Stimulated activated CD8-positive, alpha-beta memory T cell treated with anti-CD3 and anti-CD28 coated beads, Interleukin-12 subunit alpha, Interleukin-12 subunit beta, amount 100 ng/mL, for 4 hours (primary cell): ENCODE results near the gene SLC25A26.
A peak's percentile ranks its signal among the peaks of the same experiment; 100 is the strongest.
"Not testable (repeated sequence)": the region's sequence is repeated elsewhere in the genome, so short reads cannot be mapped to it uniquely, and the experiment has no call there.

Experiments used
- DNase-seq: peaks from one replicate; pipeline ENCODE4 v3.0.0-alpha.2; 2020; ENCODE audit warnings: low read depth

Gene SLC25A26

GRCh38 chr3:66269411-66269810 lies 48.6 kb downstream of the SLC25A26 start:
- DNase-seq = no peak

GRCh38 chr3:66270288-66270687 lies 49.5 kb downstream of the SLC25A26 start:
- DNase-seq = no peak

DNA sequence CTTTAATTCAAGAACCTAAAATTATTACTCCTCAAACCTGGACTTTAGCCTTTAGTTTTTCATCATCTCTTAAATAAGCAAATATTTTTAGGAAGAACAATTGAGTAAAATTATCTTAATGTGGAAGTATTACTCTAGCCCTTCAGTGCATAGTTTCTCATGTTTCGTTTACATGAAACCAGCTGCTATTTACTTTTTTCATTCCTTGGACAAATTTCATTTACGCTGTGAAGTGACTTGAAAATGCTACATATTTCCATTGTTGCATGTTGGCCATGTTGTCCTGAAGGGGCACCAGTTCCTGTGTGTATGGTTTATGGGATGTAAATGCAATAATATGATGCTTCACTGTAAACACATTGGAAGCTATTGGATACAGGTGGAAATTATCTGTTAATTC lies 49.9 kb downstream of the SLC25A26 start:
- no peak for DNase-seq

GRCh38 chr3:66271231-66271630 lies 50.4 kb downstream of the SLC25A26 start:
- DNase-seq = no peak

- no peak for DNase-seq
Observed at GRCh38 chr3:66272016-66272415, 51.2 kb downstream of the SLC25A26 start.

GRCh38 chr3:66274837-66275236 lies 54.0 kb downstream of the SLC25A26 start:
- not testable (repeated sequence) for DNase-seq

GRCh38 chr3:66276705-66277274 lies 56.0 kb downstream of the SLC25A26 start:
- no peak for DNase-seq

DNA sequence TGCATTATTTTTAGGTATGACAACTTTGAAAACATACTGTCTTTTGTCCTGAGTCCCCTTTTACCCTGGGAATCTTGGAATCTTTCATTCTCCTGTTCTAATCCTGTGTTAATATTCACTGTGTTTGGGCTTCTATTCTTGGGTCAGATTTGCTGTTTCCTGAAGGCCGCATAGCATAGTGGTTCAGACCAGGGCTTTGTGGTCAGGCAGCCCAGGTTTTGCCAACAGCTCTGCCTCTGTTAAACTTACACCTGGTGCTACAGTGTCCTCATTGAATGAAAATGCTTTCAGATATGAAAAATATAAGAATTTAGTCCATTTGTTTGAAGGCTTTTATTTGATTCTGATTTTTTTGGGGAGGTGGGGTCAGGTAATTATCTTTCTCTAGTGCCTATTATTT lies 58.4 kb downstream of the SLC25A26 start:
- DNase-seq = no peak

DNA sequence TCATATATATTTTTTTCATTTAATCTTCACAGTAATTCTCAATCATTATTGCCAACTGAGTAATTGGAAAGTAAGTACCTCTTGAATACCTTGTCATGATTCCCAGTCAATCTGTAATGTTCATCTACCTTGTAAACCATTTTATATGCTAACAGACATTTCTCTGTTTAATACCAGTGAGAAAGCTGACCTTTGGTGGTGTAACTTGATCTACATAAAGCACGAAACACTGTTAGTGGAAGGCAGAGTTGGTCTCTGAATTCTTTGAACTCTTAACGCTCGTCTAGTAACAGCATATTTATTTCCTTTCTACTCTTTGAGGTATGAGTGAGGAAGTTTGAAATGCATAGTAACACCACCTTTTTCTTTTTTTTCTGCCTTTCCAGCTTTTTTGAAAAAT lies 59.5 kb downstream of the SLC25A26 start:
- DNase-seq = no peak

DNA sequence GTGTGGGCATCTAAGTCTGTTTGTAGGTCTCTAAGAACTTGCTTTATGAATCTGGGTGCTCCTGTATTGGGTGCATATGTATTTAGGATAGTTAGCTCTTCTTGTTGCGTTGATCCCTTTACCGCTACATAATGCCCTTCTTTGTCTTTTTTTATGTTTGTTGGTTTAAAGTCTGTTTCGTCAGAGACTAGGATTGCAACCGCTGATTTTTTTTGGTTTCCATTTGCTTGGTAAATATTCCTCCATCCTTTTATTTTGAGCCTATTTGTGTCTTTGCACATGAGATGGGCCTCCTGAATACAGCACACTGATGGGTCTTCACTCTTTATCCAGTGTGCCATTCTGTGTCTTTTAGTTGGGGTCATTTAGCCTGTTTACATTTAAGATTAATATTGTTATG lies 71.1 kb downstream of the SLC25A26 start:
- not testable (repeated sequence) for DNase-seq

DNA sequence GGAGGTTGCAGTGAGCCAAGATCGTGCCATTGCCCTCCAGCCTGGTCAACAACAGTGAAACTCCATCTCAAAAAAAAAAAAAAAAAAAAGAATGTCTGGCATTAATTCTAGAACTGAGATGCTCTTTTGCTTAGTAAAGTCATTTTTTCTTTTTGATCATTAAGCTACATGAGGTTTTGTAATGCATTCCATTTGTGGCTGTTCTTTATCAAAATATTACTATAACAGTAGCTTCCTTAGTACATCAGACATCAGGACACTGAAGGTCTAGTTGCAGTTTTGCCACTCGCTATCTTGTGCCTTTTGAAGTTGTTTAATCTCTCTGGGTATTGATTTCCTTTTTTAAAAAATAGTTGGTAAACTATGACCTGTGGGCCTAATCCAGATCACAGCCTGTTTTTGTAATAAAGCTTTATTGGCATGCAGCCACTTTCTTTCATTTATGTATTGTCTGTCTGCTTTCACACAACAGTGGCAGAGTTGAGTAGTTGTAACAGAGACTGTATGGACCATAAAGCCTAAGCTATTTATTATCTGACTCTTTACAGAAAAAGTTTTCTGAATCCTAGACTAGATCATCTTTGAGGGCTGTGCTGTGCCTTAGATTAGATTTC lies 76.6 kb downstream of the SLC25A26 start:
- DNase-seq = no peak

DNA sequence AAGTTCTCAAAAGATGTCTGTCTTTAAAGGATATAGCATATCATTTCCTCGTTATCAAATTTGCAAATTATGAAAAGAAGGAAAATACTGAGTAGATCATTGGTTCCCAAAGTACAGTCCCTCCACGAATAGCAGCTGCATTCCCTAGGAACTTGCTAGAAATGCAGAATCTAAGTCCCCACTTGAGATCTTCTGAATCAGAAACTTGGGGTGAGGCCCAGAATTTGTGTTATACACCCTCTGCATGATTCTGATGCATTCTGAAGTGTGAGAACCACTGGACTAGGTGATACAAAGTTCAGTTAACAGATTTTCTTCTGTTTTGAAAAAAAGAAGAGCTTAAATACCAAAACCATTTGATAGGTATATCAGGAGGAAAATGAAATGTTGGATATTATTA lies 77.1 kb downstream of the SLC25A26 start:
- DNase-seq = no peak

DNA sequence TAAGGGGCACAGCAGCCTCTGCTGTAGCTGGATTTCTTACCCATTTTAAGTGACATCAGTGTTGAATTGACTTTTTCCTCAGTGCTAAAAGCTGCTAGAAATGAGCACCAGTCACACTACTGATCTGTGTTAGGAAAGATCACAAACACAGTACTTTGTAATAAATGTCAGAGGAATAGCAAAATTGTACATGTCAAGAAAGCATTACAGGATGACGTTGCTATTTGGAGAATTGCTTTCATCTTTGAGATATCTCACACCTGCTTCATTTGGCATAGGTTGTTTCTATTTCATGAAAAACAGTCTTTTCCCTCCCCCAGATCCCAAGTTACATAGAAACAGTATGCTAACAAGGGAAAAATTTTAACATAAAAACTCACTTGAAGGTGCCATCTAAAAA lies 77.8 kb downstream of the SLC25A26 start:
- no peak for DNase-seq

DNA sequence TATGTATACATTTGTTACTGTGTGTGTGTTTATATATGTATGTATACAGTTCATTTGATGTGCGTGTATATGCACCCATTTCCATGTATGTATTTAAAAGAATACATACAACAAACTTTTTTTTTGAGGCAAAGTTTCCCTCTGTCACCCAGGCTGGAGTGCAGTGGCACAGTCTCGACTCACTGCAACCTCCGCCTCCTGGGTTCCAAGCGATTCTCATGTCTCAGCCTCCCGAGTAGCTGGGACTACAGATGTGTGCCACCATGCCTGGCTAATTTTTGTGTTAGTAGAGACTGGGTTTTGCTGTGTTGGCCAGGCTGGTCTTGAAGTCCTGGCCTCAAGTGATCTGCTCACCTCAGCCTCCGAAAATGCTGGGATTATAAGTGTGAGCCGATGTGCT lies 78.3 kb downstream of the SLC25A26 start:
- not testable (repeated sequence) for DNase-seq

- no peak for DNase-seq
Observed at GRCh38 chr3:66299891-66300290, 79.1 kb downstream of the SLC25A26 start.

GRCh38 chr3:66302288-66302687 lies 81.5 kb downstream of the SLC25A26 start:
- no peak for DNase-seq

DNA sequence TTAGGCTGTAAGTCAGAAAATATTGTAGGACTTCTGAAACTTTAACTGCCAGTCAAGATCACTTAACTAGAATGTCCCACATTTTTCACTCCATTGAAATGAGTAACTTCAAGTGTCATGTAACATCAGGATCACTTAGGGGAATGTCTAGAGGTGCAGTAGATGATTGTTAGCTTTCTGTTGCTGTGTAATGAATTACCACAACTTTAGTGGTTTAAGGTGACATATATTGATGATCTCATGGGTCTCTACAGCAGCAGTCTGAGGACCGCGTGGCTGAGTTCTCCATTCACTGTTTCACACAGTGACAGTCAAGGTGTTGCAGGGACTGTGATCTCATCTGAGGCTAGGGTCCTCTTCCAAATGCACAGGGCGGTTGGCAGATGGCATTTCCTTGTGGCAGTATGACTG lies 82.7 kb downstream of the SLC25A26 start:
- DNase-seq = peak; percentile 22

GRCh38 chr3:66304293-66304692 lies 83.5 kb downstream of the SLC25A26 start:
- no peak for DNase-seq

DNA sequence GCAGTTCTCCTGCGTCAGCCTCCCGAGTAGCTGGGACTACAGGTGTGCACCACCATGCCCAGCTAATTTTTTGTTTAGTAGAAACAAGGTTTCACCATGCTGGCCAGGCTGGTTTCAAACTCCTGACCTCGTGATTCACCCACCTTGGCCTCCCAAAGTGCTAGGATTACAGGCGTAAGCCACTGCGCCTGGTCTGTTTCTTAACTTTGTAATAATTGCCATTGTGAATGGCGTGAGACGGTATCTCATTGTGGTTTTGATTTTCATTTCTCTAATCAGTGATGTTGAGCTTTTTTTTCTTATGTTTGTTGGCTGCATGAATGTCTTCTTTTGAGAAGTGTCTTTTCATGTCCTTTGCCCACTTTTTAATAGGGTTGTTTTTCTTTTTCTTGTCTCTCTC lies 85.3 kb downstream of the SLC25A26 start:
- not testable (repeated sequence) for DNase-seq

- not testable (repeated sequence) for DNase-seq
Observed at GRCh38 chr3:66306991-66307390, 86.2 kb downstream of the SLC25A26 start.

DNA sequence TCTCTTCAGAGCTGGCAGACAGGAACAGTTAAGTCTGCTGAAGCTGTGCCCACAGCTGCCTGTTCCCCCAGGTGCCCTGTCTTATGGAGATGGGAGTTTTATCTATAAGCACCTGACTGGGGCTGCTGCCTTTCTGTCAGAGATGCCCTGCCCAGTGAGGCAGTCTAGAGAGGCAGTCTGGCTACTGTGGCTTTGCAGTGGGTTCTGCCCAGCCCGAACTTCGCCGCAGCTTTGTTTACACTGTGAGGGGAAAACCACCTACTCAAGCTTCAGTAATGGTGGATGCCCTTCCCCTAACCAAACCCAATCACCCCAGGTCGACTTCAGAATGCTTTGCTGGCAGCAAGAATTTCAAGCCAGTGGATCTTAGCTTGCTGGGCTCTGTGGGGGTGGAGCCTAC lies 91.2 kb downstream of the SLC25A26 start:
- DNase-seq = peak; percentile 17

DNA sequence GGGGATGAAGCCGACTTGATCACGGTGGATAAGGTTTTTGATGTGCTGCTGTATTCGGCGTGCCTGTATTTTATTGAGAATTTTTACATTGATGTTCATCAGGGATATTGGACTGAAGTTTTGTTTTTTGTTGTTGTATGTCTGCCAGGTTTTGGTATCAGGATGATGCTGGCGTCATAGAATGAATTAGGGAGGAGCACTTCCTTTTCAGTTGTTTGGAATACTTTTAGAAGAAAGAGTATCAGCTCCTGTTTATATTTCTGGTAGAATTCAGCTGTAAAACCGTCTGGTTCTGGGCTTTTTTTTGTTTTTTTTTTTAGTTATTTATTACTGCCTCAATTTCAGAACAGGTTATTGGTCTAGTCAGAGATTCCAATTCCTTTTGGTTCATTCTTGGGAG lies 93.7 kb downstream of the SLC25A26 start:
- DNase-seq = no peak

GRCh38 chr3:66317750-66318376 lies 97.1 kb downstream of the SLC25A26 start:
- no peak for DNase-seq

- DNase-seq = no peak
Observed at GRCh38 chr3:66320390-66320789, 99.6 kb downstream of the SLC25A26 start.
